Smooth muscle cell of the brain vasculature (primary cell): Measurements from ENCODE around the gene RAMP1.

Source experiments
- DNase-seq: peaks from one replicate; pipeline ENCODE4 v3.0.0-alpha.2; 2012; ENCODE audit warnings: low read depth, low spot score

Gene RAMP1

GRCh38 chr2:237917696-237918374, 58.4 kb downstream of the RAMP1 start:
- DNase-seq: no peak

GRCh38 chr2:237919593-237919992, 60.2 kb downstream of the RAMP1 start:
- no peak for DNase-seq

GRCh38 chr2:237920673-237921072, 61.2 kb downstream of the RAMP1 start:
- DNase-seq: no peak

- DNase-seq: no peak
These were observed 62.6 kb downstream of the RAMP1 start for GRCh38 chr2:237921967-237922492.

GRCh38 chr2:237922641-237923361, 63.4 kb downstream of the RAMP1 start:
- DNase-seq: no peak

- no peak for DNase-seq
These were observed 64.2 kb downstream of the RAMP1 start for GRCh38 chr2:237923481-237924163.

GRCh38 chr2:237924164-237924534, 64.7 kb downstream of the RAMP1 start:
- DNase-seq: no peak

GRCh38 chr2:237927135-237927534, 67.7 kb downstream of the RAMP1 start:
- no peak for DNase-seq

GRCh38 chr2:237927986-237928385, 68.6 kb downstream of the RAMP1 start:
- no peak for DNase-seq

- no peak for DNase-seq
These were observed 70.6 kb downstream of the RAMP1 start for GRCh38 chr2:237929979-237930378.

GRCh38 chr2:237931205-237931721, 71.8 kb downstream of the RAMP1 start:
- DNase-seq: peak; percentile 41

- no peak for DNase-seq
These were observed 73.3 kb downstream of the RAMP1 start for GRCh38 chr2:237932731-237933131.

- DNase-seq: no peak
These were observed 74.8 kb downstream of the RAMP1 start for GRCh38 chr2:237934186-237934585.

- DNase-seq: no peak
These were observed 76.5 kb downstream of the RAMP1 start for GRCh38 chr2:237935740-237936452.

- no peak for DNase-seq
These were observed 79.8 kb downstream of the RAMP1 start for GRCh38 chr2:237939251-237939650.

GRCh38 chr2:237940828-237941227, 81.4 kb downstream of the RAMP1 start:
- no peak for DNase-seq

- DNase-seq: no peak
These were observed 81.8 kb downstream of the RAMP1 start for GRCh38 chr2:237941239-237941638.

- DNase-seq: no peak
These were observed 83.1 kb downstream of the RAMP1 start for GRCh38 chr2:237942513-237942899.

GRCh38 chr2:237943395-237944094, 84.1 kb downstream of the RAMP1 start:
- no peak for DNase-seq

GRCh38 chr2:237944302-237944701, 84.9 kb downstream of the RAMP1 start:
- no peak for DNase-seq

- no peak for DNase-seq
These were observed 87.0 kb downstream of the RAMP1 start for GRCh38 chr2:237946423-237946822.
